GM18907 (cell line): ENCODE results near the gene ABLIM2.
"Not testable (repeated sequence)": the region's sequence is repeated elsewhere in the genome, so short reads cannot be mapped to it uniquely, and the experiment has no call there.

Experiments used
- ATAC-seq: cut with Tn5 transposase; IDR thresholded peaks from one replicate; pipeline ENCODE4 v1.9.1; 2021; ENCODE audit warnings: mild to moderate bottlenecking, moderate library complexity; ENCODE audit not compliant: unreplicated experiment

Gene ABLIM2

DNA sequence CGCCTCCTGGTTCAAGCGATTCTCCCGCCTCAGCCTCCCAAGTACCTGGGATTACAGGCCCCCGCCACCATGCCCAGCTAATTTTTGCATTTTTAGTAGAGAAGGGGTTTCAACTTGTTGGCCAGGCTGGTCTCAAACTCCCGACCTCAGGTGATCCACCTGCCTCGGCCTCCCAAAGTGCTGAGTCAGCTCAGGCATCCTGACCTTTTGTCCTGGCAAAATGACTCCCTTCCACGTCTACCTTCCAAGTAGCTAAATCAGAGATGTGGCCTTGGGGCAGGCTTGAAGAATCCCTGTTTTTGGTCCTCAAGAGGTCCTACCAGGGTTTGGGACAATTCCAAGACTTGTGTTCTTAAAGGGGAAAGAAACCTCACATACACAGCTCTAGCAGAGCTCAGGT is 231.8 kb downstream of the ABLIM2 start:
- ATAC-seq = no peak

- ATAC-seq = no peak
Observed at GRCh38 chr4:7924570-7924969, 234.0 kb downstream of the ABLIM2 start.

- no peak for ATAC-seq
Observed at GRCh38 chr4:7924163-7924562, 234.4 kb downstream of the ABLIM2 start.

DNA sequence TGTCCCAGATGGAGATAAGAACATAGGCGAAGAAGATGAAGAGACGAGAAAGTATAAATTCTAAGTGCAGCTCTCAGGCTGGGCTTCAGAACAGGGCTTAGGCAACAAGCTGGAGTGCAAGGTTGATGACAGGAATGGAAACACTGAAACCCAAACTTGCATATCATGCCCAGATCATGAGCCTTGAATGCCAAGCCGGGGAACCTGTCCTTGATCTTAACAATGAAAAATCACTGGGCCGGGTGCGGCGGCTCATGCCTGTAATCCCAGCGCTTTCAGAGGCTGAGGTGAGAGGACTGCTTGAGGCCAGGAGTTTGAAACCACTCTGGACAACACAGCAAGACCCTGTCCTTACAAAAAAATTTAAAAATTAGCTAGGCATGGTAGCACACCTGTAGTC is 236.1 kb downstream of the ABLIM2 start:
- ATAC-seq = no peak

- no peak for ATAC-seq
Observed at GRCh38 chr4:7918981-7919380, 239.6 kb downstream of the ABLIM2 start.

GRCh38 chr4:7918187-7918586 is 240.4 kb downstream of the ABLIM2 start:
- not testable (repeated sequence) for ATAC-seq

GRCh38 chr4:7917669-7918068 is 240.9 kb downstream of the ABLIM2 start:
- no peak for ATAC-seq

DNA sequence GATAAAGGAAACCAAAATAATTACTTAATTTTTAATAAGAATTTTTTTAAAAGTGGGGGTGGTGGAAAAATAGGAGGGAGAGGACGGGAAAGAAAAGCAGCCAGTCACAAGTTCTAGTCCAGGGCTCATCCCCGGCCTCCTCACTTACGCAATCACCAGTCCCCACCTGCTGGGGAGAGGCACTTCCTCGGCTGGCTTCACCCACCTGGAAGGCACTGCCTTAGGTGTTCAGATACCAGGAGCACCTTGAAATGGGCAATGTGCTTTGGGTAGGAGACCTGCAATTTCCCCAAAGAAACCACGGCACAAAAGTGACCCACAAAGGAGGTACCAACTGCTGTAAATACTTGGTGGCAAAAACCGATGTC is 242.8 kb downstream of the ABLIM2 start:
- no peak for ATAC-seq
